NCI-H2227 (cell line): ENCODE measurements around the gene GNAI2.
A peak's percentile ranks its signal among the peaks of the same experiment; 100 is the strongest.
"Not testable (repeated sequence)": the region's sequence is repeated elsewhere in the genome, so short reads cannot be mapped to it uniquely, and the experiment has no call there.

Experiments
- DNase-seq: peaks from one replicate; lab custom pipeline; 2025; ENCODE audit not compliant: unreplicated experiment; lab: John Stamatoyannopoulos, UW

Gene GNAI2

GRCh38 chr3:50275141-50275995 is 39.4 kb downstream of the GNAI2 start:
- DNase-seq, result no peak

GRCh38 chr3:50275996-50276761 is 40.2 kb downstream of the GNAI2 start:
- no peak for DNase-seq

- DNase-seq, result no peak
Observed at GRCh38 chr3:50276762-50277101, 40.7 kb downstream of the GNAI2 start.

DNA sequence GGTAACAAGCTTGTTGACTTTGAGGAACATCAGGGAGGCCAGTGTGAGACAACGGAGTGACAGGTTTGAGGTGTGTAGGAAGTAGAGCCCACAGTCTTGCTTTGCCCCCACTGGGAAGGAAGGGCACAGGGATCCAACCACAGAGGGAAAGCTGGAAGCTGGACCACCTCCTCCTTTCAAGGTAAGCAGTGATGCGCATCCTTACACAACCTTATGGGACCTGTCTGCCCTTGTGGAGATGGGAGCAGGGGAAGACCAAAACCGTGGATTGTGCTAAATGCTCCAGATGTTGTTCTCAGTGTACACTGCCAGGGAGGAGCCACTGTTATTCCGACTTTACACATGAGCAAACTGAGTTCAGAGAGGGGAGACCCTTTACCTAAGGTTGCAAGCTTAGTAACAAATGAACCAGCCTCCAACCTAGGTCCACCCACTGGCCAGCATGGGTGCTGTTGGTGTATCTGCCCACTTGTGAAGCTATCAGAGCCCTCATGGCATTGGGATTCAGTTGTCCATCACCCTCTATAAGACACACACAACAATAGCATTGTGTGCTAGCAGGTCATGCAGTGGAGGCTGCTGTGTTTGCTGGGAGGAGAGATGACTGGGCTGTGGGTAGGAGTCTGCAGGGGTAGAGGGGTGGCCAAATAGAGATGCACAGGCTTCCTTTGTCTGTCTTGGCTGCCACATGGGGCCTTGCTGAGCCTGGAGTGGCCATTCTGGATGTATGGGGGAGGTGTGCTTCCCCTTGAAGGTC is 42.3 kb downstream of the GNAI2 start:
- DNase-seq, result no peak

GRCh38 chr3:50278880-50279224 is 42.8 kb downstream of the GNAI2 start, which contains the start of gene LSMEM2:
Gene LSMEM2 (plus strand): TSS chr3:50279087. CDS start chr3:50279114, 27 bp downstream.
- no peak for DNase-seq

- no peak for DNase-seq
Observed at GRCh38 chr3:50279255-50280016, 43.4 kb downstream of the GNAI2 start.

DNA sequence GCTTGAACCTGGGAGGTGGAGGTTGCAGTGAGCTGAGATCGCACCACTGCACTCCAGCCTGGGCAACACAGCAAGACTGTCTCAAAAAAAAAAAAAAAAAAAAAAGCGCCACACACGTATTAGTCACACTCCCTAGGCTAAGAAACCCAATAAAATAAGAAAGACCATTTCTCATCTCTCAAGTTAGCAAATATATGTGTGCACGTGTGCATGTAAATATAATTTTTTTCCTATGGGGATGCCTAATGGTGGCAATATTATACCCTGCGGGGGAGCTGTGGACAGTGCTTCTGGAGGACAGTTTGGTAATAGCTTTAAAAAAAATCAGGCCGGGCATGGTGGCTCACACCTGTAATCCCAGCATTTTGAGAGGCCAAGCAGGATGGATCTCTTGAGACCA is 48.1 kb downstream of the GNAI2 start:
- DNase-seq, result not testable (repeated sequence)

DNA sequence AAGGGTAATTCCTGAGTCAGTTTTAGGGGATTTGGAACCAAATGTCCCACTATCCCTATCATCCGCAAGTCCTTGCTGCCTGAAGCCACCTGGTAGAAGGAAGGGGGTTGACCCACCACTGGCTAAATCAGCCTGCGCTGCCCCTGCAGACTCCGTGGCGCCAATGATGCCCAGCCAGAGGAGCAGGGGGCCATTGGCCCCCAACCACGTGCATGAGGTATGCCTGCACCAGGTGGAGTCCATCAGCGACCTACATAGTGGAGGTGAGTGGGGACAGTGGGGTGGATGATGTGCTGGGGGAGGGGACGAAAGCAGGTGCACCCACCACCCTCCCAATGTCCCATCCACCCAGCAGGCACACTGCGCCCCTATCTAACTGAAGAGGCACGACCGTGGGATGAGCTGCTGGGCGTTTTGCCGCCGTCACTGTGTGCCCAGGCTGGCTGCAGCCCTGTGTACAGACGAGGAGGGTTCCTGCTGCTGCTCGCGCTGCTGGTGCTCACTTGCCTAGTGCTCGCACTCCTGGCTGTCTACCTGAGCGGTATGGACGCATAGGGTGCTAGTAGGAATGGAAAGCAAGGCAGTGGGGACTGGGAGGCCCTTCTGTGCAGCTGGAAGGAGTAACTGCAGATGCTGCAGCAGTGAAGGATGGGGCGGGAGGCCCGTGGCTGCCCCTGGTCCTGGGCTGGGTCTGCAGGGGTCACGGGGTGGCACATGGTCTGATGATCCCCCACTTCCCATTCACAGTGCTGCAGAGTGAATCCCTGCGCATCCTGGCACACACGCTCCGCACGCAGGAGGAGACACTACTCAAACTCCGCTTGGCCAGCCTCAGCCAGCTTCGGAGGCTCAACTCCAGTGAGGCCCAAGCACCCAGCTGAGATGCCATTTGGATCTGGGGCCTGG is 50.6 kb downstream of the GNAI2 start:
- no peak for DNase-seq

GRCh38 chr3:50287262-50287661 is 51.3 kb downstream of the GNAI2 start:
- DNase-seq, result no peak

GRCh38 chr3:50288387-50289007 is 52.5 kb downstream of the GNAI2 start:
- no peak for DNase-seq

- no peak for DNase-seq
Observed at GRCh38 chr3:50289130-50289529, 53.1 kb downstream of the GNAI2 start.

DNA sequence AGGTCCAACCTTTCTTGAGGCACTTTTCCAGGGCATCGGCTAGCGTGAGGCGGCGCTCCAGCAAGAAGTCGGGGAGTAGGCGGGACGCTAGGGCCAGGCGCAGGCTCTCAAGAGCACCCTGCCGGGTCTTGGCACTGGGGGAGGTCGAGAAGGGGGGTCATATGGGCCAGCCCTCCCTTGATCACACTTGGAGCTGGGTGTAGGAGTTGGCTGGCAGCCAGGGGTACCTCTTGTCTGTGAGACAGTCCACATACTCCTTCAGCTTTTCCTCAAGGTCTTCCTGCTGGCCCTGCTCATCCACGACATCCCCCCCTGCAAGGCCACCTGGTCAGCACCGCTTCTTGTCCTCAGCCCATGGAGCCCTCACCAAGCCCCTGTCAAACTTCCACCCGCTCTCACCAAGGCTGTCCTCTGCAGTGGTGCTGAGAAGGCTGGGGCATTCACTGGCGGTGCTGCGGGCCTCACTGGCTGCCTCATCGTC is 54.2 kb downstream of the GNAI2 start:
- DNase-seq, result no peak

DNA sequence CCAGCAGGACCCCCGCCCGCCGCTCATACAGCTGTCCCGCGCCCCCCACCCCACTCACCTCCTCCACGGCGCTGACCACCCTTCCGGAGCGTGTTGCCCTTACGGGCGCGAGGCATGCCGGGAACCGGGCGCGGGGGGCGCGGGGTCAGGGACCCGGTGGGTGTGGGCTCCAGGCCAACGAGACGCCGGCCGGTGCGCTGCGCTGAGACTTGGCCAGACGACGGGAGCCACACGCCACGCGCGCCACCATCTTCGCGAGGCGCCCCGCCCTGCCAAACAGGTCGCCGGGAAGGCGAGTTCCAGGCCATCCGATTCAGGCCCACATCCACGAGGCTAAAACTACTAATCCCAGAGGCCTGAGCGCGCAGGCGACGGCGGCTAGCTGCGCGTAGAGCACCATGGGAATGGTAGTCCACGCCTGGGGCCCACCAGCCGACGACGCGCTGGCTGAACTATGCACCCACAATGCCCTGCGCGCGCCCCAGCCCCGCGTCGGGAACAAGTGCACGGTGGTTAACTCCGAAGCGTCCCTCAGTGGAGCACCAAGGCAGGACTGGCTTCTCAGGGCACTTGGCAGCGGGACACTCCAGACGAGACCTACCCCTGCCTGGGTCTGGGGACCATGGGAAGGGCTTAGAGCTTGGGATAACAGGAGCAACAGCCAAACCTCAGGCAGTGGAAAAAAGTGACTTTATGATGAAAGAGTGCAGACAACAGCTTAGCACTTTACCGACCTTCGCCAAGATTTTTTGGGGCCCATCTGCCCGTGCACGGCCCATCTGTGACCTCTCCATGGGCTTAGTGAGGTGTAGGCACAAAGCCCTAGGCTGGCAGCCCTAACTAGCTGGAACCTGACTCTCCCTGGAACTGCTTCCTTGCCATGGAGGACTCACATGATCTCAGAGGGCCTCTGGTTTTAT is 56.4 kb downstream of the GNAI2 start, which contains the start of gene IFRD2:
IFRD2 (minus strand) TSS at position 271 of the 920 bp plus-strand sequence; CDS start at position 116, 155 bp downstream.
- peak; percentile 96 for DNase-seq

DNA sequence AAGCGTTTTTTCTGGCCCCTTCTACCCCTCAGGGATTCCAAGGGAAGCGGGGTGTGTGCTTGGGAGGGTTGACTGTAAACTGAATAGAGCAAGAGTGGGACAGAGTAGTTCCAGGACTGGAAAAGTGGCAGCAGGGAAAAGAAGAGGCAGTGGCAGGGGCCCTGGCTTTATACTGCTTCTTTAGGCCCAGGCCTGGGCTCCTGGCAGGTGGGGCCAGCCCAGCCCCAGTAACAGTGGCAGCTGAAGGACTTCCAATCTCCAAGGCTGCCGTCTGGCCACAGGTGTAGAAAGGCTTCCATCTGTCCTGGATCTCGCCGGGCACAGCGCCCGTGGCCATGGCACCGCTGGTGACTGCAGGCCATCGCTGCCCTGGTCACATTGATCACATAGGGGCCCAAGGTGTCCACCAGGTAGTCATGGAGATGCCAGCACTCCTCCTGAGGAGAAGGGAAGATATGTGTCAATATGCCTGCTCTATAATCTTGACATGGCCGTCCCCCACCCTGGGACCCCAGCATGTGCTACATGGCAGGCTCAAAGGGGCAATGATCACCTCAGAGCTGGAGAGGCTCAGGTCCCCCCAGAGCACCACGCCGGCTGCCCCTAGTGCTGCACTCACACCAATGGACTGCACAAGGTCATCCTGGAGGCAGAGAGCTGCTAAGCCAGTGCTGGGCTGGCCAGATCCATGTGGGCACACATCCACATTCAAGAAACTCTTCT is 57.2 kb downstream of the GNAI2 start:
- DNase-seq, result no peak

DNA sequence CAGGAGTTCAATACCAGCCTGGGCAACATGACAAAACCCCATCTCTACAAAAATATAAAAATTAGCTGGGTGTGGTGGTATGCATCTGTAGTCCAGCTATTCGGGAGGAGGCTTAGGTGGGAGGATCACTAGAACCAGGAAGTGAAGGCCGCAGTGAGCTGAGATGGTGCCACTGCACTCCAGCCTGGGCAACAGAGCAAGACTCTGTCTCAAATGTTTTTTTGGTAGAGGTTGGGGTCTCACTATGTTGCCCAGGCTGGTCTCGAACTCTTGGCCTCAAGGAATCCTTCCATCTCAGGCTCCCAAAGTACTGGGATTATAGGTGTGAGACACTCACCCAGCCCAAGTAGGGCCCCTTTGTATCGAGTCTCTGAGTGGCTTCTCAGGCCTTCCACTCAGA is 58.1 kb downstream of the GNAI2 start:
- DNase-seq, result no peak

DNA sequence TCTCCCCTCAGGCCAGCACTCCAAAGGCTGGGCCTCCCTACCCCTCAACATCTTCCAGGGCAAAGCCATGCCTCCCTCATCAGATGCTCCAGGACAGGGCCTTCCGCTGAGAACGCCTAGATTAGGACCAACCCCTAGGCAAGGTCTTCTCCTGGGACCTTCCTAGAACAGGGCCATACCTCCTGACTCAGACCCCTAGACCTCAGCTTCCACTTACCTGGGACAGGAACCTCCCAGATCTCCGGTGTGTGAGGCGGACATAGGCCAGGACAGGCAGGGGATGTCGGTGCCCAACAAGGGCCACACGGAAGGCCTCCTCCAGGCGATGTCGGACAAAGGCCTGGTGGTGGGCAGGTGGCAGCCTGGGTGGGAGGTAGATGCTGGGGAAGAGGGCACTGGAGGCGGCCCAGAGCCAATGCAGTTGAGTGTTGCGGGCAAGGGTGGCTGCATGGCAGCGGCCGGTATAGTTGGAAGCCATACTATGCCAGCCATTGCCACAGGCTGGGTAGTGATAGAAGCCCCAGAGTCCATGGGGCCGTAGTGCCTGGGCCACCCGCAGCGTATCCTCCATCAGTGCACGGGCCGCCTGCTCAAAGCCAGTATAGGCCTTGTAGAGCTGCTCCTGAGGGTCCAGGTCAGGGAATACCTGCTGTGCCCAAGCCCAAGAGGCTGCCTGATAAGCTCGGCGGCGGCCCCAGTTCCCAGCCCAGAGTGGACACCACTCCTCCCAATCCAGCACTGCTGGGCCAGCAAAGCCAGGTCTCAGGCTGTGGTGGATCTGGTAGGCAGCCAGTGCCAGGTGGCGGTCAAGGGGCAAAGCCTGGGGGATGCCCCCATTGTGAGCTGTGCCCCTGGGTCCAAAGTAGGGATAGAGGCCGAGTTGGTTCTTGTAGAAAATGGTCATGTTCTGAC is 58.7 kb downstream of the GNAI2 start:
- DNase-seq, result no peak
